OCI-LY1 (cell line): ENCODE measurements around the gene ANKRD40CL.

Experiments
- H2AFZ ChIP-seq: fragments of 200-600 bp; sonication (generic), shearing (Covaris generic); 2 replicates; pipeline ENCODE4 v1.6.0; 2014; ENCODE audit warnings: antibody characterized with exemption, mild to moderate bottlenecking, low read length
- H3F3A ChIP-seq: fragments of 200-600 bp; sonication (generic), shearing (Covaris generic); 2 replicates; pipeline ENCODE4 v1.6.0; 2014; ENCODE audit warnings: mild to moderate bottlenecking, antibody characterized with exemption, low read length, moderate library complexity; ENCODE audit not compliant: insufficient read depth
- H3K27ac ChIP-seq: fragments of 200-600 bp; sonication (generic); 2 replicates; pipeline ENCODE4 v1.5.1; 2014; ENCODE audit warnings: low read length, mixed run types, mild to moderate bottlenecking, low read depth; ENCODE audit not compliant: poor library complexity, severe bottlenecking
- H3K27me3 ChIP-seq: fragments of 200-600 bp; sonication (generic); 2 replicates; pipeline ENCODE4 v1.6.0; 2014; ENCODE audit warnings: antibody characterized with exemption, mild to moderate bottlenecking, low read length, moderate library complexity; ENCODE audit not compliant: insufficient read depth
- H3K36me3 ChIP-seq: fragments of 200-600 bp; sonication (generic); 2 replicates; pipeline ENCODE4 v1.6.1; 2014; ENCODE audit warnings: mild to moderate bottlenecking, antibody characterized with exemption, low read length, moderate library complexity, mixed read lengths; ENCODE audit not compliant: insufficient read depth
- H3K4me1 ChIP-seq: fragments of 200-600 bp; sonication (generic); 2 replicates; pipeline ENCODE4 v1.5.1; 2014; ENCODE audit warnings: mild to moderate bottlenecking, low read length, moderate library complexity; ENCODE audit not compliant: insufficient read depth, severe bottlenecking
- H3K4me2 ChIP-seq: fragments of 200-600 bp; sonication (generic), shearing (Covaris generic); 2 replicates; pipeline ENCODE4 v1.6.1; 2014; ENCODE audit warnings: low read length
- H3K4me3 ChIP-seq: fragments of 200-600 bp; sonication (generic); 2 replicates; pipeline ENCODE4 v1.5.1; 2014; ENCODE audit warnings: low read length, low read depth, mild to moderate bottlenecking, mixed read lengths; ENCODE audit not compliant: poor library complexity, severe bottlenecking
- H3K79me2 ChIP-seq: fragments of 200-600 bp; shearing (Covaris generic); 2 replicates; pipeline ENCODE4 v1.6.1; 2016; ENCODE audit warnings: mixed run types, low read length, mixed read lengths; ENCODE audit not compliant: insufficient read depth
- H3K9ac ChIP-seq: fragments of 200-600 bp; sonication (generic), shearing (Covaris generic); 2 replicates; pipeline ENCODE4 v1.6.1; 2014; ENCODE audit warnings: mild to moderate bottlenecking, low read length, mixed read lengths
- H3K9me2 ChIP-seq: fragments of 200-600 bp; sonication (generic), shearing (Covaris generic); 2 replicates; pipeline ENCODE4 v1.6.1; 2014; ENCODE audit warnings: low read depth, mild to moderate bottlenecking, low read length, mixed read lengths
- H3K9me3 ChIP-seq: fragments of 200-600 bp; shearing (Covaris generic); 2 replicates; pipeline ENCODE4 v1.6.1; 2014; ENCODE audit warnings: low read length, mixed read lengths
- H4K20me1 ChIP-seq: fragments of 200-600 bp; sonication (generic), shearing (Covaris generic); 2 replicates; pipeline ENCODE4 v1.6.0; 2016; ENCODE audit warnings: mild to moderate bottlenecking, low read length; ENCODE audit not compliant: insufficient read depth
- EZH2 ChIP-seq: fragments of 200-600 bp; sonication (generic), shearing (Covaris generic); IDR thresholded peaks from 2 replicates; pipeline ENCODE4 v1.8.0; 2017; ENCODE audit warnings: borderline replicate concordance, mixed run types, mild to moderate bottlenecking, antibody characterized with exemption, low read length, moderate library complexity, mixed read lengths
- TF ChIP-seq, protein P1 (sequence below): fragments of 200-600 bp; sonication (generic), shearing (Covaris generic); IDR thresholded peaks from 2 replicates; pipeline ENCODE4 v1.5.1; 2017; ENCODE audit warnings: mild to moderate bottlenecking, antibody characterized with exemption, low read length, moderate library complexity, mixed read lengths

ANKRD40CL gene

DNA sequence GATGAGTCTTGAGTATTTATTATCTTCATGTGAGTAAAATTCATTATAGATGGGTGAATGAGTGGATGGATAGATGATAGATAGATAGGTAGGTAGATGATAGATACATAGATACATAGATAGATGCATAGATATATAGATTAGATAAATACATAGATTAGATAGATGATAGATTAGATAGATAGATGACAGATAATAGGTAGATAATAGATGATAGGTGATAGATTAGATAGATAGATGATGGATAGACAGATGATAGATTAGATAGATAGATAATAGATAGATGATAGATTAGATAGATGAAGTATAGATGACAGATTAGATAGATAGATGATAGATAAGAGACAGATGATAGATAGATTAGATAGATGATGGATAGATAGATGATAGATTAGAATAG is 46.3 kb upstream of the ANKRD40CL start:
- no peak overlapping the region for H2AFZ ChIP-seq
- H3K9me2 ChIP-seq, result no peaks in the 10 kb centered on the region
- no peak overlapping the region for H3K4me2 ChIP-seq
- TF ChIP-seq EZH2, result no peak
- TF ChIP-seq, protein P1, sequence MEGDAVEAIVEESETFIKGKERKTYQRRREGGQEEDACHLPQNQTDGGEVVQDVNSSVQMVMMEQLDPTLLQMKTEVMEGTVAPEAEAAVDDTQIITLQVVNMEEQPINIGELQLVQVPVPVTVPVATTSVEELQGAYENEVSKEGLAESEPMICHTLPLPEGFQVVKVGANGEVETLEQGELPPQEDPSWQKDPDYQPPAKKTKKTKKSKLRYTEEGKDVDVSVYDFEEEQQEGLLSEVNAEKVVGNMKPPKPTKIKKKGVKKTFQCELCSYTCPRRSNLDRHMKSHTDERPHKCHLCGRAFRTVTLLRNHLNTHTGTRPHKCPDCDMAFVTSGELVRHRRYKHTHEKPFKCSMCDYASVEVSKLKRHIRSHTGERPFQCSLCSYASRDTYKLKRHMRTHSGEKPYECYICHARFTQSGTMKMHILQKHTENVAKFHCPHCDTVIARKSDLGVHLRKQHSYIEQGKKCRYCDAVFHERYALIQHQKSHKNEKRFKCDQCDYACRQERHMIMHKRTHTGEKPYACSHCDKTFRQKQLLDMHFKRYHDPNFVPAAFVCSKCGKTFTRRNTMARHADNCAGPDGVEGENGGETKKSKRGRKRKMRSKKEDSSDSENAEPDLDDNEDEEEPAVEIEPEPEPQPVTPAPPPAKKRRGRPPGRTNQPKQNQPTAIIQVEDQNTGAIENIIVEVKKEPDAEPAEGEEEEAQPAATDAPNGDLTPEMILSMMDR, result no peak
- no peaks in the 10 kb centered on the region for H3K4me1 ChIP-seq
- no peak overlapping the region for H3K27ac ChIP-seq
- no peaks in the 10 kb centered on the region for H4K20me1 ChIP-seq
- no peaks in the 10 kb centered on the region for H3F3A ChIP-seq
- no peaks in the 10 kb centered on the region for H3K9me3 ChIP-seq
- no peak overlapping the region for H3K4me3 ChIP-seq
- H3K27me3 ChIP-seq, result no peaks in the 10 kb centered on the region; the same call in 1 of the 2 replicates
- H3K36me3 ChIP-seq, result no peaks in the 10 kb centered on the region
- H3K9ac ChIP-seq, result no peak overlapping the region
- no peaks in the 10 kb centered on the region for H3K79me2 ChIP-seq

DNA sequence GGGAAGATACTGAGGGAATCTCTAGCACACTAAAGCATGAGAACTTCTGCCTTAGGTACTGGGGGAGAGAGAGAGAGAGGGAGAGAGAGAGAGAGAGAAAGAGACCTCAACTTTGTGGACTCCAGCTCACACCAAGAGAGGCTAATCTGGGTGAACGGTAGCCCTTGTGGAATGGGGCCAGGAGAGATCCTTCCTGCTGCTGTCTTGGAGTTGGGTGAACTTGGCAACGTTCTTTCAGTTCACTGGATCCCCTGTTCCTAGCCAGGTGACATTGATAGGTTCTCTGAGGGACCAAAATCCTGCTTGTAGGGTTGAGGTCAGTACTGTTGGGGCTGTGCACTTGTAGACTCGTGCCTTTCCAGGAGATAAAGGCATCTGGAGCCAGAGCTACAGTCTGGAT is 41.6 kb upstream of the ANKRD40CL start:
- Histone ChIP-seq H3K4me3 (no peak overlapping the region), H2AFZ (no peak overlapping the region), H4K20me1 (no peaks in the 10 kb centered on the region), H3K9ac (no peak overlapping the region), H3K27ac (no peak overlapping the region), H3K9me2 (no peaks in the 10 kb centered on the region), H3K79me2 (no peaks in the 10 kb centered on the region), H3K4me2 (no peak overlapping the region), H3F3A (no peaks in the 10 kb centered on the region), H3K36me3 (no peaks in the 10 kb centered on the region), H3K9me3 (no peaks in the 10 kb centered on the region), H3K27me3 (no peaks in the 10 kb centered on the region), H3K4me1 (no peaks in the 10 kb centered on the region)
- TF ChIP-seq EZH2, result no peak
- TF ChIP-seq, protein P1, result no peak

DNA sequence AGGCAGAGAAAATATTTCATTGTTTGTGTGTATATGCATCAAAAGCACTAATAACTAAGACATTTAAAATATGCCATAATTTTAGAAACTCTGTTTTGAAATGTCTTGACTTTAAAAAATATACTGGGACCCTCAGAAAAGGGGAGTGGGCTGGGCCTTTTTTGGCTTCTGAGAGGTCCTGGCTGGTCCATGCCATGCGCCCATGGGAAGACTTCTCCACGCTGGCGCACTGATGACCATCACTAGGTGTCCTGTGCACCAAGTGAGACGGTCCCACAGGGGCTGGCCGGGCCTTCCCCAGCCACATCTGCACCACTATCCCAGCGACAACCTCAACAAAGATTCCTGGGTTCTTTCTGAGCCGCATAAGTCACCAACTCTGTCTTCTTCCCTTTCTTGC is 41.1 kb upstream of the ANKRD40CL start:
- Histone ChIP-seq H3K27ac (no peak overlapping the region), H3K79me2 (no peaks in the 10 kb centered on the region), H2AFZ (no peak overlapping the region), H3K4me2 (no peak overlapping the region), H3K4me3 (no peak overlapping the region), H3K9me2 (no peaks in the 10 kb centered on the region), H3F3A (no peaks in the 10 kb centered on the region), H3K4me1 (no peaks in the 10 kb centered on the region), H4K20me1 (no peaks in the 10 kb centered on the region), H3K36me3 (no peaks in the 10 kb centered on the region), H3K9ac (no peak overlapping the region), H3K27me3 (no peaks in the 10 kb centered on the region), H3K9me3 (no peaks in the 10 kb centered on the region)
- TF ChIP-seq, protein P1, result no peak
- no peak for TF ChIP-seq EZH2
